ENCODE results near the gene MYO7B. TPM values are rescaled to one million over a fixed set of nuclear protein-coding genes. Genes with fewer than 3 reads are reported as not detected.
A peak's percentile ranks its signal among the peaks of the same experiment; 100 is the strongest.

MYO7B gene
- total RNA-seq, 1 donor = 0.18 TPM

DNA sequence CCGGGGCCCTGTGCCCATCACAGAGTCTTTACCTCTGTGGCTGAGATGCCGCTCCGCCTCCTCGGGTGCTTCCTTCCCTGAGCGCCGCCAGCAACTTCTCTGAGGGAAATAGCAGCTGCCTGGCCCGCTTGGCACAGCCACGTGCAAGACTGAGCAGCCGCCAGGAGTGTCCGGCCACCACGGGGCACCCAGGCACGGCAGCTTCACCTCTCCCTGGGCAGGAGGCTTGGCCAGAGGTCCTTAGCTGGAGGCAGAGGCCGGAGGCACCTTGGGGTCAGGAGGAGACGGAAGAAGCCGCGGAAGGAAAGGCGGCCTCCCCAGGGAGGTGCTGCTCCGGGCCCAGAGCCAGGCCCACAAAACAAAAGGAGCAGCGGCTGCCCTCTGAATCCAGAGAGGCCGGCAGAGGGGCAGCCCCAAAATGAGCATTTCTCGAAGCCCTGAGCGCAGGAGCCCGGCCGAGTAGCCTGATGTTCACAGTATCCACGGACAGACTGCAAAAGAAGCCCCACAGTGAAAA is 145.9 kb downstream of the MYO7B start:
- DNase-seq (ENCODE audit: low read depth) = peak; percentile 35
- peak overlapping the region; percentile 28 for H3K4me3 ChIP-seq (ENCODE audit: low read depth, low read length)
- TF ChIP-seq, protein P1, sequence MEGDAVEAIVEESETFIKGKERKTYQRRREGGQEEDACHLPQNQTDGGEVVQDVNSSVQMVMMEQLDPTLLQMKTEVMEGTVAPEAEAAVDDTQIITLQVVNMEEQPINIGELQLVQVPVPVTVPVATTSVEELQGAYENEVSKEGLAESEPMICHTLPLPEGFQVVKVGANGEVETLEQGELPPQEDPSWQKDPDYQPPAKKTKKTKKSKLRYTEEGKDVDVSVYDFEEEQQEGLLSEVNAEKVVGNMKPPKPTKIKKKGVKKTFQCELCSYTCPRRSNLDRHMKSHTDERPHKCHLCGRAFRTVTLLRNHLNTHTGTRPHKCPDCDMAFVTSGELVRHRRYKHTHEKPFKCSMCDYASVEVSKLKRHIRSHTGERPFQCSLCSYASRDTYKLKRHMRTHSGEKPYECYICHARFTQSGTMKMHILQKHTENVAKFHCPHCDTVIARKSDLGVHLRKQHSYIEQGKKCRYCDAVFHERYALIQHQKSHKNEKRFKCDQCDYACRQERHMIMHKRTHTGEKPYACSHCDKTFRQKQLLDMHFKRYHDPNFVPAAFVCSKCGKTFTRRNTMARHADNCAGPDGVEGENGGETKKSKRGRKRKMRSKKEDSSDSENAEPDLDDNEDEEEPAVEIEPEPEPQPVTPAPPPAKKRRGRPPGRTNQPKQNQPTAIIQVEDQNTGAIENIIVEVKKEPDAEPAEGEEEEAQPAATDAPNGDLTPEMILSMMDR (IDR thresholded peaks at IDR 0.05; ENCODE audit: insufficient read depth, low read length) = peak; percentile 2

DNA sequence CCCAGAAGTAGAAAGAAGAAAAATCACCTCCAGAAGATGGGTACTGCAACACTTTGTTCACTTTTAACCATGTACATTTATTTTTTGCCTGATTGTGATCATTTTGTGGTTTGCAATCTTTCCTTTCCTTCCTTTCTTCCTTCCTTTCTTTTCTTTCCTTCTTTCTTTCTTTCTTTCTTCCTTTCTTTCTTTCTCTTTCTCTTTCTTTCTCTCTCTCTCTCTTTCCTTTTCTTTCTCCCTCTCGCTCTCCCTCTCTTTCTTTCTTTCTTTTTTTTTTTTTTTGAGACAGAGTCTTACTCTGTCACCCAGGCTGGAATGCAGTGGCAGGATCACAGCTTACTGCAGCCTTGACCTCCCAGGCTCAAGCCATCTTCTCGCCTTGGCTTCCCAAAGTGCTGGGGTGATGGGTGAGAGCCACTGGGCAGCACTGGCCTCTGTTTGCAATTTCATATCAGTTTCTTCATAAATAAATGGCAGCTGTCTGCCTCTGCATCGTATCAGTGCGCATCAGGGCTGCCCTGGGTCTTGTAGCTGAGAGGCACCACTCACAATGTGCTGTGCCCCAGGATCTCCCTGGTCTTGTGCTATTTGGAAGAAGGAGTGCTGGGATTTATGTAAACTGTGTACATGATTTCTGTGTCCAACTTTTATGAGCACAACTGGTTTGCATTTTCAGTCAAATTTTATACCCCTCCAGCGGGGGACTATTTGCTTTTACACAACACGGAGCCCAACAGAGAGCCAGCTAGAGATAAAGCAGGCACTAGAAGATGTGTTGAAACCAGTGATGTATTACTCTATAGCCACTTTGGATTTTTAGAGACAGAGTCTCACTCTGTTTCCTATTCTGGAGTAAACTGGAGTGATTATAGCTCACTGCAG is 146.7 kb downstream of the MYO7B start:
- DNase-seq (ENCODE audit: low read depth) = no peak
- TF ChIP-seq, protein P1 (IDR thresholded peaks at IDR 0.05; ENCODE audit: insufficient read depth, low read length) = no peak
- no peak overlapping the region for H3K4me3 ChIP-seq (ENCODE audit: low read depth, low read length)

- H3K4me3 ChIP-seq (ENCODE audit: low read depth, low read length) = no peak overlapping the region
- TF ChIP-seq, protein P1 (IDR thresholded peaks at IDR 0.05; ENCODE audit: insufficient read depth, low read length) = no peak
- no peak for DNase-seq (ENCODE audit: low read depth)
Measured at GRCh38 chr2:127683056-127683455, 147.6 kb downstream of the MYO7B start.

- TF ChIP-seq, protein P1 (IDR thresholded peaks at IDR 0.05; ENCODE audit: insufficient read depth, low read length) = no peak
- DNase-seq (ENCODE audit: low read depth) = peak; percentile 56
Measured at GRCh38 chr2:127683757-127684156, 148.3 kb downstream of the MYO7B start.

GRCh38 chr2:127685410-127686080 is 150.1 kb downstream of the MYO7B start:
- TF ChIP-seq, protein P1 (IDR thresholded peaks at IDR 0.05; ENCODE audit: insufficient read depth, low read length) = no peak
- DNase-seq (ENCODE audit: low read depth) = no peak

More at GRCh38 chr2:127683757-127684156, 148.3 kb downstream of the MYO7B start:
- no peak overlapping the region for H3K4me3 ChIP-seq (ENCODE audit: low read depth, low read length)

More at GRCh38 chr2:127685410-127686080, 150.1 kb downstream of the MYO7B start:
- no peak overlapping the region for H3K4me3 ChIP-seq (ENCODE audit: low read depth, low read length)

Other genes with a start within 250 kb of the MYO7B start
- 25.4 and 35.4 TPM in 2 replicates for gene ERCC3, start 241.5 kb upstream of the MYO7B start, total RNA-seq (ENCODE audit: low replicate concordance)
- 22.0 and 41.6 TPM in 2 replicates for gene MAP3K2, start 147.7 kb upstream of the MYO7B start, total RNA-seq (ENCODE audit: low replicate concordance)
- gene PROC, start 117.3 kb upstream of the MYO7B start, total RNA-seq (ENCODE audit: low replicate concordance) = not detected in 2 replicates
- 37.7 and 176 TPM in 2 replicates for gene IWS1, start 9.2 kb upstream of the MYO7B start, total RNA-seq (ENCODE audit: low replicate concordance)
- not detected in 2 replicates for gene GPR17, start 110.5 kb downstream of the MYO7B start, total RNA-seq (ENCODE audit: low replicate concordance)
- gene LIMS2, start 139.8 kb downstream of the MYO7B start, total RNA-seq (ENCODE audit: low replicate concordance) = 7.8 and 11.3 TPM in 2 replicates
- gene SFT2D3, start 165.8 kb downstream of the MYO7B start, total RNA-seq (ENCODE audit: low replicate concordance) = 3.5 and 7.0 TPM in 2 replicates